ENCODE data around the gene MCOLN1.
A peak's percentile ranks its signal among the peaks of the same experiment; 100 is the strongest.

GRCh38 chr19:7535047-7535997, 12.9 kb downstream of the MCOLN1 start, which contains the start of gene PNPLA6:
- TF ChIP-seq TAF1 (IDR thresholded peaks at IDR 0.05; ENCODE audit: low read depth) (no peak; the same call in 1 of the 2 replicates), CEBPB (IDR thresholded peaks at IDR 0.05) (no peak), MAX (IDR thresholded peaks at IDR 0.05) (peak; percentile 67; the same call in 1 of the 2 replicates), REST (IDR thresholded peaks at IDR 0.05; ENCODE audit: low read depth) (no peak), FOXM1 (IDR thresholded peaks at IDR 0.05; ENCODE audit: borderline replicate concordance, low read depth) (no peak), USF1 (IDR thresholded peaks at IDR 0.05) (peak; percentile 27; the same call in 1 of the 2 replicates), CREB1 (IDR thresholded peaks at IDR 0.05; ENCODE audit: low read depth) (peak; percentile 92), TEAD4 (IDR thresholded peaks at IDR 0.05) (no peak), YY1 (IDR thresholded peaks at IDR 0.05; ENCODE audit: low read depth) (peak; percentile 85), EP300 (IDR thresholded peaks at IDR 0.05; ENCODE audit: borderline replicate concordance) (no peak)
